SK-N-SH (cell line): ENCODE results near the gene ANKRD11. TPM values are rescaled to one million over a fixed set of nuclear protein-coding genes. Genes with fewer than 3 reads are reported as not detected.
A peak's percentile ranks its signal among the peaks of the same experiment; 100 is the strongest.

Experiments used
- CTCF ChIA-PET: fragments of 300-600, 350-600 bp; formaldehyde crosslinking; extraction: SDS; loops from one replicate; lab custom pipeline; 2021; lab: Yijun Ruan, JAX
- POLR2A ChIA-PET: fragments of 350-600 bp; sonication (Branson Sonifier 250); formaldehyde crosslinking; extraction: SDS; loops from one replicate; lab custom pipeline; 2020; ENCODE audit warnings: antibody characterized with exemption, inconsistent platforms; lab: Yijun Ruan, JAX
- DNase-seq: peaks from one replicate; pipeline ENCODE4 v3.0.0; 2012
- H2AFZ ChIP-seq: fragments of 200-600 bp; sonication (generic); 2 replicates; pipeline ENCODE4 v1.8.1; 2016; ENCODE audit warnings: antibody characterized with exemption, mild to moderate bottlenecking, low read depth
- H3F3A ChIP-seq: fragments of 200-600 bp; sonication (generic); replicated peaks from 2 replicates; pipeline ENCODE3; 2016; ENCODE audit warnings: antibody characterized with exemption, mild to moderate bottlenecking; ENCODE audit not compliant: insufficient read depth
- H3K27ac ChIP-seq, 2 experiments: fragments of 200-500 bp in 1 of 2; fragments of 200-600 bp in 1 of 2; sonication (Bioruptor generic) in 1 of 2; sonication (generic), shearing (Covaris generic) in 1 of 2; 2 replicates each; pipeline versions ENCODE4 v1.5.1 to v1.6.1; 2014 to 2016; ENCODE audit warnings: low read depth in 2 of 2, inconsistent platforms in 1 of 2, low read length in 1 of 2, mild to moderate bottlenecking in 1 of 2, mixed read lengths in 1 of 2
- H3K27me3 ChIP-seq: fragments of 200-600 bp; sonication (generic), shearing (Covaris generic); 2 replicates; pipeline ENCODE4 v1.6.1; 2016; ENCODE audit warnings: mixed run types; ENCODE audit not compliant: insufficient read depth
- H3K36me3 ChIP-seq, 2 experiments: fragments of 200-500 bp in 1 of 2; fragments of 200-600 bp in 1 of 2; sonication (Bioruptor generic) in 1 of 2; sonication (generic) in 1 of 2; replicated peaks in 1 of 2; 2 replicates each; pipeline versions ENCODE3 to v1.5.1; 2014 to 2016; ENCODE audit warnings: low read length in 1 of 2, mild to moderate bottlenecking in 1 of 2; ENCODE audit not compliant: insufficient read depth in 2 of 2, control insufficient read depth in 1 of 2
- H3K4me1 ChIP-seq, 2 experiments: fragments of 200-500 bp in 1 of 2; fragments of 200-600 bp in 1 of 2; sonication (Bioruptor generic) in 1 of 2; sonication (generic), shearing (Covaris generic) in 1 of 2; 2 replicates each; pipeline versions ENCODE4 v1.5.1 to v1.6.1; 2014 to 2016; ENCODE audit warnings: low read depth in 1 of 2, low read length in 1 of 2, mixed run types in 1 of 2; ENCODE audit not compliant: insufficient read depth in 2 of 2, control insufficient read depth in 1 of 2
- H3K4me2 ChIP-seq: fragments of 200-600 bp; sonication (generic), shearing (Covaris generic); 2 replicates; pipeline ENCODE4 v1.6.1; 2017; ENCODE audit warnings: mixed run types
- H3K4me3 ChIP-seq, 2 experiments: fragments of 200-500 bp in 1 of 2; fragments of 200-600 bp in 1 of 2; sonication (Bioruptor generic) in 1 of 2; sonication (generic), shearing (Covaris generic) in 1 of 2; 2 replicates each; pipeline versions ENCODE4 v1.5.1 to v1.8.1; 2014 to 2016; ENCODE audit warnings: low read depth in 2 of 2, inconsistent platforms in 1 of 2, low read length in 1 of 2, mild to moderate bottlenecking in 1 of 2, mixed read lengths in 1 of 2, moderate library complexity in 1 of 2
- H3K79me2 ChIP-seq: fragments of 200-600 bp; sonication (generic); 2 replicates; pipeline ENCODE4 v1.8.1; 2017; ENCODE audit warnings: mild to moderate bottlenecking; ENCODE audit not compliant: insufficient read depth
- H3K9ac ChIP-seq: fragments of 200-600 bp; sonication (generic); 2 replicates; pipeline ENCODE4 v1.6.1; 2017; ENCODE audit warnings: mixed run types
- H3K9me2 ChIP-seq: fragments of 200-600 bp; sonication (generic); 2 replicates; pipeline ENCODE4 v1.6.1; 2017; ENCODE audit warnings: mixed run types
- H3K9me3 ChIP-seq: fragments of 200-600 bp; sonication (generic); 2 replicates; pipeline ENCODE4 v1.6.1; 2017; ENCODE audit warnings: mixed run types, mild to moderate bottlenecking, moderate library complexity
- H4K20me1 ChIP-seq: fragments of 200-600 bp; sonication (generic); 2 replicates; pipeline ENCODE4 v1.6.1; 2017; ENCODE audit warnings: mild to moderate bottlenecking, mixed run types; ENCODE audit not compliant: insufficient read depth
- EZH2phosphoT487 ChIP-seq: fragments of 200-600 bp; sonication (generic); IDR thresholded peaks from 2 replicates; pipeline ENCODE4 v1.6.1; 2017; ENCODE audit warnings: low read depth, mixed run types, mild to moderate bottlenecking, antibody characterized with exemption, moderate library complexity, borderline replicate concordance
- GABPA ChIP-seq: IDR thresholded peaks from 2 replicates; pipeline ENCODE4 v1.4.0; 2012; ENCODE audit warnings: low read depth, mild to moderate bottlenecking
- GATA2 ChIP-seq: sonication (generic); formaldehyde crosslinking; IDR thresholded peaks from 2 replicates; pipeline ENCODE4 v1.5.0; 2020; ENCODE audit warnings: mild to moderate bottlenecking, missing genetic modification reagents
- JUND ChIP-seq: IDR thresholded peaks from 2 replicates; pipeline ENCODE4 v1.4.0; 2012
- MEF2A ChIP-seq: IDR thresholded peaks from 2 replicates; pipeline ENCODE4 v1.4.0; 2012; ENCODE audit warnings: low read depth, borderline replicate concordance
- MXI1 ChIP-seq: IDR thresholded peaks from 2 replicates; pipeline ENCODE4 v1.6.1; 2012; ENCODE audit warnings: mild to moderate bottlenecking, low read depth, low read length, improper control_type of control experiment
- NFIC ChIP-seq: IDR thresholded peaks from 2 replicates; pipeline ENCODE4 v1.4.0; 2012; ENCODE audit warnings: borderline replicate concordance
- POLR2AphosphoS5 ChIP-seq: IDR thresholded peaks from 2 replicates; pipeline ENCODE4 v1.6.1; 2012; ENCODE audit warnings: low read depth, low read length
- RAD21 ChIP-seq: IDR thresholded peaks from 2 replicates; pipeline ENCODE4 v1.6.1; 2012; ENCODE audit warnings: mild to moderate bottlenecking, low read length
- RXRA ChIP-seq: IDR thresholded peaks from 2 replicates; pipeline ENCODE4 v1.4.0; 2012; ENCODE audit warnings: low read depth, mild to moderate bottlenecking, borderline replicate concordance
- SIN3A ChIP-seq: IDR thresholded peaks from 2 replicates; pipeline ENCODE4 v1.6.1; 2012; ENCODE audit warnings: low read depth, mild to moderate bottlenecking, low read length, moderate library complexity, borderline replicate concordance
- SMC3 ChIP-seq: IDR thresholded peaks from 2 replicates; pipeline ENCODE4 v1.6.1; 2012; ENCODE audit warnings: low read depth, low read length, improper control_type of control experiment
- TEAD4 ChIP-seq: IDR thresholded peaks from 2 replicates; pipeline ENCODE4 v1.4.0; 2012; ENCODE audit warnings: mild to moderate bottlenecking, borderline replicate concordance; ENCODE audit not compliant: insufficient read depth
- WGBS: methylation state at CpG from one replicate; pipeline ENCODE4 v1.1.6; 2017; ENCODE audit warnings: low lambda C conversion rate; 5-methylcytosine and 5-hydroxymethylcytosine counted together
- polyA plus RNA-seq, 3 experiments: library from polyadenylated mRNA; depleted of rRNA; stranded (reverse); fragments of >200 nt; gene quantifications; 2 replicates each; pipeline ENCODE4 v1.2.3, GENCODE V29; 2012
- TF ChIP-seq, protein P1 (sequence below): fragments of 200-600 bp; sonication (generic); IDR thresholded peaks from 2 replicates; pipeline ENCODE4 v1.6.1; 2017; ENCODE audit warnings: antibody characterized with exemption, mild to moderate bottlenecking, moderate library complexity
- TF ChIP-seq, protein P2 (sequence below): IDR thresholded peaks from 2 replicates; pipeline ENCODE4 v1.4.0; 2012; ENCODE audit warnings: low read depth
- TF ChIP-seq, protein P3 (sequence below): IDR thresholded peaks from 2 replicates; pipeline ENCODE4 v1.6.1; 2012; ENCODE audit warnings: mild to moderate bottlenecking, low read depth, low read length, moderate library complexity

ANKRD11 gene
- polyA plus RNA-seq, 1 of the 3 experiments (the other 2 are of a cell fraction): 50.2 TPM

DNA sequence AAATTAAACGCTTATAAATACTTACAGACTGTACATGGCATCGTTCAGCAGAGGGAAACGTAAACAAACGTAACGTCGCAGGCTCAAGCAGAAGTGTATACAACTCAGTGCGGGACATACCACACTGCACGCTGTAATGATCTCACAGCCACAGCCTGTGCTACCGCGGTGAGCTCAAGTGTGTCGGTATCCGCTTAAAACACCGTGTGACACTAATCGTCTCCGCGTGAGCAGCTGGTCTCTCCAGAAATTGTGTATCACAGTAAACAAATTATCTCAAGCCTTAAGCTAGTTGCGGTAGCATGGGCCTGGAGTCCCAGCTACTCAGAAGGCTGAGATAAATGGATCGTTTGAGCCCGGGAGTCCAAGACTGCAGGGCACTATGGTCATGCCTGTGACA lies 115.3 kb downstream of the ANKRD11 start:
- H3K27ac ChIP-seq: no peak overlapping the region; a peak in 1 of 4 replicates
- no peaks in the 10 kb centered on the region for H3K9me2 ChIP-seq
- ChIA-PET CTCF (interaction anchor here (0.7 kb wide), 1 partner anchor 119 kb away, joined by 3 read pairs; no protein-coding TSS in a partner anchor), POLR2A (no interaction called here)
- peaks cover 10 to 20% of the 10 kb centered on the region in 2 experiments; a peak in 3 of 4 replicates for H3K4me1 ChIP-seq
- H3K27me3 ChIP-seq: no peaks in the 10 kb centered on the region
- H3K4me3 ChIP-seq: no peak overlapping the region
- DNase-seq: no peak
- no peak overlapping the region for H3K4me2 ChIP-seq
- H3K79me2 ChIP-seq: peaks cover 100% of the 10 kb centered on the region
- no peak overlapping the region for H3K9ac ChIP-seq
- H3K36me3 ChIP-seq: peaks cover 6 to 7% of the 10 kb centered on the region in 2 experiments
- TF ChIP-seq NFIC: no peak
- H4K20me1 ChIP-seq: peaks cover 99% of the 10 kb centered on the region
- WGBS: 88% methylated on average over 19 of the region's 19 CpGs
- H3K9me3 ChIP-seq: no peaks in the 10 kb centered on the region
- H2AFZ ChIP-seq: no peak overlapping the region
- peaks cover 4% of the 10 kb centered on the region for H3F3A ChIP-seq

DNA sequence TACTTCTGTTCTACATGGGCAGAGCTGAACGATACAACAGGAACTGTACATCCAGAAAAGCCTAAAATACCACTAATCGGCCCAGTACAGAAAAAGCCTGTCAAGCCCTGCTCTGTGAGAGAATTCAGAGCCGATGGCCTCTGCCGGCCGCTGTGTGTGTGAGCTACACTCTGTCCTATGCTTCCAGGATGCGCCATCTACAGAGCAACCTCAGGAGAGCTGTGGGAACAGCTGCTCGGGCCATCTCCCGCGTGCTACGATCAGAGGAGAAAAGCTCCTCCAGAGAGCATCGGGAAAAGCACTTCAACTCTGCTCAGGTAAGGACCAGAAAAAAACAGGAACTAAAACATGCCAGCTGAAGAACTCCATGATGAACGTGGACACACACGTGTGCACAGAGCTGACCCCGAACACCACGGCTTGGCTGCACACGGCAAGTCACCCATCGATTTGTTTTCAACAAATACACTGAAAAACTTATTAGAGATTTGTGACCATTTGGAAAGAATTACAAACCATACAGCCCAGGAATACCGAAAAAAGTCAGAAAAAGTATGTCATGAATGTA lies 115.9 kb downstream of the ANKRD11 start:
- no peak overlapping the region for H3K4me2 ChIP-seq
- H4K20me1 ChIP-seq: peaks cover 99% of the 10 kb centered on the region
- H2AFZ ChIP-seq: no peak overlapping the region
- ChIA-PET CTCF (interaction anchor here (0.7 to 1.6 kb wide), 2 partner anchors 24 to 118 kb away, joined by 3 to 5 read pairs; no protein-coding TSS in a partner anchor), POLR2A (no interaction called here)
- peak; percentile 79 for DNase-seq
- H3K9ac ChIP-seq: no peak overlapping the region
- H3K9me3 ChIP-seq: no peaks in the 10 kb centered on the region
- H3K27me3 ChIP-seq: no peaks in the 10 kb centered on the region
- H3K4me1 ChIP-seq: peaks cover 15 to 26% of the 10 kb centered on the region in 2 experiments; a peak in 3 of 4 replicates
- H3K36me3 ChIP-seq: peaks cover 6 to 7% of the 10 kb centered on the region in 2 experiments
- peak overlapping the region in 1 of 2 experiments; percentile 16; a peak in 1 of 4 replicates for H3K27ac ChIP-seq
- H3K79me2 ChIP-seq: peaks cover 100% of the 10 kb centered on the region
- no peaks in the 10 kb centered on the region for H3K9me2 ChIP-seq
- no peak overlapping the region for H3K4me3 ChIP-seq
- 66% methylated on average over 18 of the region's 18 CpGs for WGBS
- TF ChIP-seq JUND (no peak), SIN3A (no peak), MEF2A (no peak), RAD21 (peak; percentile 54), EZH2phosphoT487 (no peak), POLR2AphosphoS5 (no peak), GATA2 (CRISPR knock-in tag) (no peak), GABPA (no peak), MXI1 (peak; percentile 37; the same call in 1 of the 2 replicates), RXRA (no peak), SMC3 (peak; percentile 26; the same call in 1 of the 2 replicates), TEAD4 (no peak)
- TF ChIP-seq, protein P1, sequence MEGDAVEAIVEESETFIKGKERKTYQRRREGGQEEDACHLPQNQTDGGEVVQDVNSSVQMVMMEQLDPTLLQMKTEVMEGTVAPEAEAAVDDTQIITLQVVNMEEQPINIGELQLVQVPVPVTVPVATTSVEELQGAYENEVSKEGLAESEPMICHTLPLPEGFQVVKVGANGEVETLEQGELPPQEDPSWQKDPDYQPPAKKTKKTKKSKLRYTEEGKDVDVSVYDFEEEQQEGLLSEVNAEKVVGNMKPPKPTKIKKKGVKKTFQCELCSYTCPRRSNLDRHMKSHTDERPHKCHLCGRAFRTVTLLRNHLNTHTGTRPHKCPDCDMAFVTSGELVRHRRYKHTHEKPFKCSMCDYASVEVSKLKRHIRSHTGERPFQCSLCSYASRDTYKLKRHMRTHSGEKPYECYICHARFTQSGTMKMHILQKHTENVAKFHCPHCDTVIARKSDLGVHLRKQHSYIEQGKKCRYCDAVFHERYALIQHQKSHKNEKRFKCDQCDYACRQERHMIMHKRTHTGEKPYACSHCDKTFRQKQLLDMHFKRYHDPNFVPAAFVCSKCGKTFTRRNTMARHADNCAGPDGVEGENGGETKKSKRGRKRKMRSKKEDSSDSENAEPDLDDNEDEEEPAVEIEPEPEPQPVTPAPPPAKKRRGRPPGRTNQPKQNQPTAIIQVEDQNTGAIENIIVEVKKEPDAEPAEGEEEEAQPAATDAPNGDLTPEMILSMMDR: peak; percentile 16
- TF ChIP-seq, protein P2, sequence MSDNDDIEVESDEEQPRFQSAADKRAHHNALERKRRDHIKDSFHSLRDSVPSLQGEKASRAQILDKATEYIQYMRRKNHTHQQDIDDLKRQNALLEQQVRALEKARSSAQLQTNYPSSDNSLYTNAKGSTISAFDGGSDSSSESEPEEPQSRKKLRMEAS: no peak
- TF ChIP-seq, protein P3, sequence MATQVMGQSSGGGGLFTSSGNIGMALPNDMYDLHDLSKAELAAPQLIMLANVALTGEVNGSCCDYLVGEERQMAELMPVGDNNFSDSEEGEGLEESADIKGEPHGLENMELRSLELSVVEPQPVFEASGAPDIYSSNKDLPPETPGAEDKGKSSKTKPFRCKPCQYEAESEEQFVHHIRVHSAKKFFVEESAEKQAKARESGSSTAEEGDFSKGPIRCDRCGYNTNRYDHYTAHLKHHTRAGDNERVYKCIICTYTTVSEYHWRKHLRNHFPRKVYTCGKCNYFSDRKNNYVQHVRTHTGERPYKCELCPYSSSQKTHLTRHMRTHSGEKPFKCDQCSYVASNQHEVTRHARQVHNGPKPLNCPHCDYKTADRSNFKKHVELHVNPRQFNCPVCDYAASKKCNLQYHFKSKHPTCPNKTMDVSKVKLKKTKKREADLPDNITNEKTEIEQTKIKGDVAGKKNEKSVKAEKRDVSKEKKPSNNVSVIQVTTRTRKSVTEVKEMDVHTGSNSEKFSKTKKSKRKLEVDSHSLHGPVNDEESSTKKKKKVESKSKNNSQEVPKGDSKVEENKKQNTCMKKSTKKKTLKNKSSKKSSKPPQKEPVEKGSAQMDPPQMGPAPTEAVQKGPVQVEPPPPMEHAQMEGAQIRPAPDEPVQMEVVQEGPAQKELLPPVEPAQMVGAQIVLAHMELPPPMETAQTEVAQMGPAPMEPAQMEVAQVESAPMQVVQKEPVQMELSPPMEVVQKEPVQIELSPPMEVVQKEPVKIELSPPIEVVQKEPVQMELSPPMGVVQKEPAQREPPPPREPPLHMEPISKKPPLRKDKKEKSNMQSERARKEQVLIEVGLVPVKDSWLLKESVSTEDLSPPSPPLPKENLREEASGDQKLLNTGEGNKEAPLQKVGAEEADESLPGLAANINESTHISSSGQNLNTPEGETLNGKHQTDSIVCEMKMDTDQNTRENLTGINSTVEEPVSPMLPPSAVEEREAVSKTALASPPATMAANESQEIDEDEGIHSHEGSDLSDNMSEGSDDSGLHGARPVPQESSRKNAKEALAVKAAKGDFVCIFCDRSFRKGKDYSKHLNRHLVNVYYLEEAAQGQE: no peak
- H3F3A ChIP-seq: peaks cover 4% of the 10 kb centered on the region
